Stimulated activated CD8-positive, alpha-beta memory T cell treated with anti-CD3 and anti-CD28 coated beads, Interleukin-15, amount 100 ng/mL, for 4 hours (primary cell): ENCODE measurements around the gene TWIST2.

Source experiments
- DNase-seq, 2 donors: peaks; one replicate each; pipeline ENCODE4 v3.0.0-alpha.2; 2020; ENCODE audit warnings: low read depth in 2 of 2

Gene TWIST2

DNA sequence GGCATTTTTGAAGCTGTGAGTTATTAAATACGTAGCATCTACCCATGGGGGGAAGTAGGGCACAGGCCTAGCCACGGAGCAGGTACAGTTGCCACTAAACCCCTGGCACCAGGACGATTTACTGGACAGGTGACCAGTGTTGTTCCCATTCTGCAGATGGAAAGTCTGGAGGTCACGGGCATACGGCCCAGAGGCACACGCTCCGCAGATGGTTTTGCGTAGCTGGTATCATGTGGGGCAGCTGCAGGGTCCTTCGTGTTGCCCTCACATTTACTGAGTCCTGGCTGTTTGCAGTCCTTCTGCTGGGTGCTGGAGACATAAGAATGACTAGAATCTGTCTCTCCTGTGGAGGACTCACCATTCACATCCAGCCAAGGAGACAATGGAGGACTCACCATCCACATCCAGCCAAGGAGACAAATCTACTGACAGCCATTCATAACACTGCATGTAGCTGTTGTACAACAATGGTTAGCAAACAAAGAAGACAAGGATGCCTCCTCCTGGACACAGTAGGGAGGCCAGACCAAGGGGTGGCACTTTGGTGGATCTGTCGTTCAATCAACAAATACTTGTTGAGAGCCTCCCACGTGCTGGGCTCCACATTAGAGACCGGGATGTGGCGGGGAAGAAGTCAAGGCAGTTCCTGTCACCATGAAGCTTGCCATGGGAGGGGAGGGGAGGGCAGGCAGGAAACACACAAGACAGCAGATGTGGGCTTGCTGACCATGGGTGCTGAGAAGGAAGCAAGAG, 24.9 kb downstream of the TWIST2 start:
- DNase-seq = no peak

DNA sequence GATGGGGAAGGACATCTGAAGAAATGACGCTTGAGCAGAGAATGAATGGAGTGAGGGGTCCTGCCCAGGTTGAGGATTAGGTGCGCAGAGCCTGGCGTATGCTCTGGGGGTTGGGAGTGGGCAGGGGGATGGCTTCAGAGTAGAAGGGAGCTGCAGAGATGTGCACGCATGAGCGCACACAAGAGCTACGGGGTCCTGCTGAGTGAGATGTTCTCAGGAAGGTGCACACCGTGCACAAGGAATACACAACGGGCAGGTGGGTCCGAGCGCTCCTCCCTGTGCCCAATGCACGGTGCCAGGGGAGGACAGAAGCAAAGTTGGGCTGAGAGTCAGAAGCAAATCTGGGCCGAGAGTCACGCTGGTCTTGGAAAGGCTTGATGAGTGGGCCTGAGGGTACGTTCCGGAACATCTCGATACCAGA, 25.5 kb downstream of the TWIST2 start:
- DNase-seq = no peak

DNA sequence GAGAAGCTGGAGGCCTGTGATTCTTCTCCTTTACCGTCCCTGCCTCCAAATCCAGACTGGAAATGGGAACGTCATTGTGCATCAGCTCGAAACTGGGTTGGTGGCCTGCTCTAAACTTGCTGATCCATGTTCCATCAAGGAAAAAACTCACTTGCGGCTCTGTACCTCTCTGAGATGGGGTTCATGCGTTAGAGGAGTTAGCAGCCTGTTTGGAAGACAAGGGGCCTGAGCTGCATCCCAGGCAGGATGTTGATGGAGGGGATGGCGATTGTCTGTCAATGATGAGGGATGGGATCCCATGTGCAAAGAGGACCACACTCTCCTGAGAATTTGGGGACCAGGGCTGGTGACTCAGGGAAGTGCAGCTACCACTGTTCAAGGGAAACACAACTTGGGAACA, 26.0 kb downstream of the TWIST2 start:
- no peak for DNase-seq

GRCh38 chr2:238874330-238875050, 26.6 kb downstream of the TWIST2 start:
- DNase-seq = no peak

DNA sequence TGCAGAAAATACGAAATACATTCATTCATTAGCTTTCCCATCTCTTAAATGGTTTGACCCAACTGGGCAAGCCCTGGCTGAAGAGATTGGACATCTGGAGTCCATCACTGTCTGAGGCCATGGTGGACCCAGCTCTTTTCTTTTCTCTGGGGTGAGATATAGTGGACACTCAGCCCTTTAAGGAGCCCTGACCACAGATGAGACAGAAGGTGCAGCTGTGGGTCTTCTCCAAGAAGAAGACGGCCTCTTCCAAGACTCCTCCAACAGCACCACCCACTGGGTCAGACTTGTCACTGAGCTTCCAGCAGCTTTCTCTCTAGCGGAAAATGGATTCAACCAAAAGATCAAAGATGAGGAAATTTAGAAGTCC, 27.2 kb downstream of the TWIST2 start:
- DNase-seq = no peak

DNA sequence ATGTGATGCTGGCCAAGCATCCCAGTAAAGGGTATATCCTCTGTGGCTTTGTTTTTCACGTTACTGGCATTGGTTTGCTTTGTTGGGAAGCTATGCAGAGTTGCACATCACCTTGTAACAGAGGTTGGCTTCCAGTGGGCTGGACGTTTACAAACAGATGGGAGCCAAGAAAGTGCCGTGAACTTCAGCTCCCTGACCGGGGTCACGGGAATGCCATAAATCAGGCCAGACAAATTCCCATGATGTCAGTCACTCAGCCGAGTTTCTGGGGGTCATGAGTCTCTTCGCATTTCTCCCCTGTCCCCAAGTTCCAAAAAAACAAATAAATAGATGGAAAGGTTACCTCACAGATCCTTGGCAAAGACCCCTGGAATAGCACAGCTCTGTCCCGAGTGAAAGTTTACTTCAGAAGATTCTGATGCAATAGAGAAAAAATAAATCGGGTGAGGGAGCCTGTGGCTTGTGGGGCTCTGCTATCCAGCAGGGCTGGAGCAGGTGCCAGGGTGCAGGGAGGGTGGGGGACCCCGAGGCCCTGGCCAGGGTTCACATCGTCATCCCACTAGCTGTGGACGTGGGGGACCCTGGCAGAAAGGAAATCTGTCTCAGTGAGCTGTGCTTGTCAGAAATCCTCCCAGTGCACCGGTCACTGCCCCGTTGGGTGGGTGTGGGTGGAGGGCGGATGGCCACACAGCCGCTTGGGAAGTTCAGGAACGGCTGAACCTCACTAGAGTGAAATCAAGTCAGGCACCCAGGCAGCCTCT, 27.8 kb downstream of the TWIST2 start:
- DNase-seq = no peak

GRCh38 chr2:238876232-238876630, 28.3 kb downstream of the TWIST2 start:
- DNase-seq = no peak

- no peak for DNase-seq
Observed at GRCh38 chr2:238878051-238878735, 30.3 kb downstream of the TWIST2 start.

DNA sequence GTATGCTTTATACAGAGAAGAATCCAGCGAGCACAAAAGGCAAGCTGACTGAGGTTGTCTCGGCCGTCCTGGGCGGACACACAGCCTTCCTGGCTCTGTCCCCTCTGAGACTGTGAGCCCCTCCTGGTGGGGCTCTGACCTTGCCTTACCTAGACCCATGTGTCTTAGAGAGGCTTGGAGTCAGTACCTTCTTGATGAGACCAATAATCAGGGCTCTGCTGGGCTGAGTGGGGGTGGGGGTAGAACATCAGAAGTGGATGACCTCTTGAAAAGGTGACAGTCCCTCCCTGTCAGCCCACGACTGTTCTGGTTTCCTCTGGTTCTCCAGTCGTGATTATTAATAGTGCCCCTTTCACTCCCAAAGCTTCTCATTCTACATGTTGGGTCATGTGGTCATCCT, 31.2 kb downstream of the TWIST2 start:
- no peak for DNase-seq

- DNase-seq = no peak
Observed at GRCh38 chr2:238879621-238880377, 31.9 kb downstream of the TWIST2 start.

GRCh38 chr2:238881353-238882081, 33.6 kb downstream of the TWIST2 start:
- no peak for DNase-seq

DNA sequence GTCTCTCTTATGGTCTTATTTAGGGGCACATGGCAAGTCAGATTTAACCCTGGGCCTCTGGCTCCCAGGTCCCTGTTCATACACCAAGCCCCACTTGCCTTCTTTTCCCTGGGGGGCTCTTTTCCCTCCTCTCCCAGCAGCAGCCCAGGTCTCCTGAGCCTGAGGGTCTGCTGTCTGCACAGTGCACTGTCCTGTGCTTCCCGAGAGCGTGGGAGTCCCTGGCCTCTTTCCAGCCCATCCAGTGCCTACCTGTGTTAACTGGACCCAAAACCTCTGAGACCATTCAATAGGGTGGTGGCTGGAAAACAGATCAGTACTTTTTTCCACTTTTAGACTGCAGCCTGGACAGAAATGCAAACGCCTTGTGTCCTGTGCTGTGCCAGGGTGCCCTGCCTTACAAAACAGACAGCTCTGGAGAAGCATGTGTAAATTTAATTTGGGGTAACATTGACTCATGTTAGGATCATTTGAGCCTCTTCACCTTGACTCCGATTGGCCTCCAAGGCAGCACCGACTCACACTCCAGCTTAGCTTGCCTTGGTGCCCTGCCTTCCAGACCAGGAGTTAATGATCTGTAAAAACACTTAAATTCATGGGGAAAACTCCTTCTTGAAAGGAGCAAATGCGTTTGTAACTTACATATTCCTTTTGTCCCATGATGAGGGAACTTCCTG, 34.3 kb downstream of the TWIST2 start:
- DNase-seq = no peak

- DNase-seq = no peak
Observed at GRCh38 chr2:238883421-238883901, 35.6 kb downstream of the TWIST2 start.

GRCh38 chr2:238884122-238884811, 36.4 kb downstream of the TWIST2 start:
- no peak for DNase-seq

- no peak for DNase-seq
Observed at GRCh38 chr2:238884812-238885408, 37.0 kb downstream of the TWIST2 start.

DNA sequence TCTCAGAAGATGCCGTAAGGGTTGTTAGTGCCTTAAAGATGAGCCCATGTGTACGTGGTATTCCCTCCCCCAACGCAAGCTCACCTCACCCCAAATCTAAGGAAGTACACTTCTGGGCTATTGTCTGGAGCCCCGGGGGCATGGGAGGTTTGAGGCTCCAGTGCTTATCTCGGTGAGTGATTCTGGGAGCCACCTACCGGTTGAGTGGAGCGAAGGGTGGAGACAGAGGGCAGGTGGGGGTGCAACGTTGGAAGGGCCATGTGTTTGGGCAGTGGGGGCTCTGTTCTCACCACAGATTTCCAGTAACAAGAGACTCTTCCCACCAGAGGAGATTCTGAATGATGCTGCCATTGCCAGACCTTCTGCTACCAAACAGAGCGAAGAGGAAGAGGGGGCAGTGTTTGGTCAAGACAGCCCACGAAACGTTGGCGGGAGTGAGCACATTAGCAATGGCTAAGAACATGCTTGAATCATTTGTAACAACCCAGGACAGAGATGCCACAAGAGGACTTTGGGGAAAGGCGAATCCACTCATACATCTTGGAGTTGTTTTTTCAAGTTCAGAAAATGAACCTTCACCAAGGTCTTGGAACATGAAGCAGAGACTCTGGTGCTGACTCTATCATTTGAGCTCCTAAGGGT, 38.7 kb downstream of the TWIST2 start:
- no peak for DNase-seq

GRCh38 chr2:238887616-238888015, 39.7 kb downstream of the TWIST2 start:
- no peak for DNase-seq

GRCh38 chr2:238888781-238889180, 40.9 kb downstream of the TWIST2 start:
- DNase-seq = no peak
